ENCODE data around the gene ARL5C.

GRCh38 chr17:39150795-39151149, 15.2 kb downstream of the ARL5C start:
- TF ChIP-seq, protein P1, sequence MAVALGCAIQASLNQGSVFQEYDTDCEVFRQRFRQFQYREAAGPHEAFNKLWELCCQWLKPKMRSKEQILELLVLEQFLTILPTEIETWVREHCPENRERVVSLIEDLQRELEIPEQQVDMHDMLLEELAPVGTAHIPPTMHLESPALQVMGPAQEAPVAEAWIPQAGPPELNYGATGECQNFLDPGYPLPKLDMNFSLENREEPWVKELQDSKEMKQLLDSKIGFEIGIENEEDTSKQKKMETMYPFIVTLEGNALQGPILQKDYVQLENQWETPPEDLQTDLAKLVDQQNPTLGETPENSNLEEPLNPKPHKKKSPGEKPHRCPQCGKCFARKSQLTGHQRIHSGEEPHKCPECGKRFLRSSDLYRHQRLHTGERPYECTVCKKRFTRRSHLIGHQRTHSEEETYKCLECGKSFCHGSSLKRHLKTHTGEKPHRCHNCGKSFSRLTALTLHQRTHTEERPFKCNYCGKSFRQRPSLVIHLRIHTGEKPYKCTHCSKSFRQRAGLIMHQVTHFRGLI (tag by site-specific recombination; IDR thresholded peaks at IDR 0.05): no peak
- TF ChIP-seq, protein P2, sequence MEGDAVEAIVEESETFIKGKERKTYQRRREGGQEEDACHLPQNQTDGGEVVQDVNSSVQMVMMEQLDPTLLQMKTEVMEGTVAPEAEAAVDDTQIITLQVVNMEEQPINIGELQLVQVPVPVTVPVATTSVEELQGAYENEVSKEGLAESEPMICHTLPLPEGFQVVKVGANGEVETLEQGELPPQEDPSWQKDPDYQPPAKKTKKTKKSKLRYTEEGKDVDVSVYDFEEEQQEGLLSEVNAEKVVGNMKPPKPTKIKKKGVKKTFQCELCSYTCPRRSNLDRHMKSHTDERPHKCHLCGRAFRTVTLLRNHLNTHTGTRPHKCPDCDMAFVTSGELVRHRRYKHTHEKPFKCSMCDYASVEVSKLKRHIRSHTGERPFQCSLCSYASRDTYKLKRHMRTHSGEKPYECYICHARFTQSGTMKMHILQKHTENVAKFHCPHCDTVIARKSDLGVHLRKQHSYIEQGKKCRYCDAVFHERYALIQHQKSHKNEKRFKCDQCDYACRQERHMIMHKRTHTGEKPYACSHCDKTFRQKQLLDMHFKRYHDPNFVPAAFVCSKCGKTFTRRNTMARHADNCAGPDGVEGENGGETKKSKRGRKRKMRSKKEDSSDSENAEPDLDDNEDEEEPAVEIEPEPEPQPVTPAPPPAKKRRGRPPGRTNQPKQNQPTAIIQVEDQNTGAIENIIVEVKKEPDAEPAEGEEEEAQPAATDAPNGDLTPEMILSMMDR (tag by site-specific recombination; IDR thresholded peaks at IDR 0.05): no peak
- TF ChIP-seq ZNF148 (tag by site-specific recombination; IDR thresholded peaks at IDR 0.05; ENCODE audit: borderline replicate concordance) (no peak), ZNF112 (tag by site-specific recombination; IDR thresholded peaks at IDR 0.05) (no peak), ZNF280C (tag by site-specific recombination; IDR thresholded peaks at IDR 0.05) (no peak), ZNF768 (tag by site-specific recombination; IDR thresholded peaks at IDR 0.05) (no peak)
- TF ChIP-seq, protein P3, sequence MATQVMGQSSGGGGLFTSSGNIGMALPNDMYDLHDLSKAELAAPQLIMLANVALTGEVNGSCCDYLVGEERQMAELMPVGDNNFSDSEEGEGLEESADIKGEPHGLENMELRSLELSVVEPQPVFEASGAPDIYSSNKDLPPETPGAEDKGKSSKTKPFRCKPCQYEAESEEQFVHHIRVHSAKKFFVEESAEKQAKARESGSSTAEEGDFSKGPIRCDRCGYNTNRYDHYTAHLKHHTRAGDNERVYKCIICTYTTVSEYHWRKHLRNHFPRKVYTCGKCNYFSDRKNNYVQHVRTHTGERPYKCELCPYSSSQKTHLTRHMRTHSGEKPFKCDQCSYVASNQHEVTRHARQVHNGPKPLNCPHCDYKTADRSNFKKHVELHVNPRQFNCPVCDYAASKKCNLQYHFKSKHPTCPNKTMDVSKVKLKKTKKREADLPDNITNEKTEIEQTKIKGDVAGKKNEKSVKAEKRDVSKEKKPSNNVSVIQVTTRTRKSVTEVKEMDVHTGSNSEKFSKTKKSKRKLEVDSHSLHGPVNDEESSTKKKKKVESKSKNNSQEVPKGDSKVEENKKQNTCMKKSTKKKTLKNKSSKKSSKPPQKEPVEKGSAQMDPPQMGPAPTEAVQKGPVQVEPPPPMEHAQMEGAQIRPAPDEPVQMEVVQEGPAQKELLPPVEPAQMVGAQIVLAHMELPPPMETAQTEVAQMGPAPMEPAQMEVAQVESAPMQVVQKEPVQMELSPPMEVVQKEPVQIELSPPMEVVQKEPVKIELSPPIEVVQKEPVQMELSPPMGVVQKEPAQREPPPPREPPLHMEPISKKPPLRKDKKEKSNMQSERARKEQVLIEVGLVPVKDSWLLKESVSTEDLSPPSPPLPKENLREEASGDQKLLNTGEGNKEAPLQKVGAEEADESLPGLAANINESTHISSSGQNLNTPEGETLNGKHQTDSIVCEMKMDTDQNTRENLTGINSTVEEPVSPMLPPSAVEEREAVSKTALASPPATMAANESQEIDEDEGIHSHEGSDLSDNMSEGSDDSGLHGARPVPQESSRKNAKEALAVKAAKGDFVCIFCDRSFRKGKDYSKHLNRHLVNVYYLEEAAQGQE (tag by site-specific recombination; IDR thresholded peaks at IDR 0.05): no peak
- TF ChIP-seq, protein P4, sequence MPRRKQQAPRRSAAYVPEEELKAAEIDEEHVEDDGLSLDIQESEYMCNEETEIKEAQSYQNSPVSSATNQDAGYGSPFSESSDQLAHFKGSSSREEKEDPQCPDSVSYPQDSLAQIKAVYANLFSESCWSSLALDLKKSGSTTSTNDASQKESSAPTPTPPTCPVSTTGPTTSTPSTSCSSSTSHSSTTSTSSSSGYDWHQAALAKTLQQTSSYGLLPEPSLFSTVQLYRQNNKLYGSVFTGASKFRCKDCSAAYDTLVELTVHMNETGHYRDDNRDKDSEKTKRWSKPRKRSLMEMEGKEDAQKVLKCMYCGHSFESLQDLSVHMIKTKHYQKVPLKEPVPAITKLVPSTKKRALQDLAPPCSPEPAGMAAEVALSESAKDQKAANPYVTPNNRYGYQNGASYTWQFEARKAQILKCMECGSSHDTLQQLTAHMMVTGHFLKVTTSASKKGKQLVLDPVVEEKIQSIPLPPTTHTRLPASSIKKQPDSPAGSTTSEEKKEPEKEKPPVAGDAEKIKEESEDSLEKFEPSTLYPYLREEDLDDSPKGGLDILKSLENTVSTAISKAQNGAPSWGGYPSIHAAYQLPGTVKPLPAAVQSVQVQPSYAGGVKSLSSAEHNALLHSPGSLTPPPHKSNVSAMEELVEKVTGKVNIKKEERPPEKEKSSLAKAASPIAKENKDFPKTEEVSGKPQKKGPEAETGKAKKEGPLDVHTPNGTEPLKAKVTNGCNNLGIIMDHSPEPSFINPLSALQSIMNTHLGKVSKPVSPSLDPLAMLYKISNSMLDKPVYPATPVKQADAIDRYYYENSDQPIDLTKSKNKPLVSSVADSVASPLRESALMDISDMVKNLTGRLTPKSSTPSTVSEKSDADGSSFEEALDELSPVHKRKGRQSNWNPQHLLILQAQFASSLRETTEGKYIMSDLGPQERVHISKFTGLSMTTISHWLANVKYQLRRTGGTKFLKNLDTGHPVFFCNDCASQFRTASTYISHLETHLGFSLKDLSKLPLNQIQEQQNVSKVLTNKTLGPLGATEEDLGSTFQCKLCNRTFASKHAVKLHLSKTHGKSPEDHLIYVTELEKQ (tag by site-specific recombination; IDR thresholded peaks at IDR 0.05; ENCODE audit: borderline replicate concordance): no peak
